Heart left ventricle (tissue), 13 donors: ENCODE measurements around the gene GPC6.

Source experiments
- POLR2A ChIP-seq, 2 donors: fragments of 450-650 bp; IDR thresholded peaks; one replicate each; pipeline ENCODE4 v1.6.1; 2017; ENCODE audit warnings: antibody characterized with exemption in 2 of 2, mild to moderate bottlenecking in 2 of 2, moderate library complexity in 2 of 2
- TF ChIP-seq, protein P1 (sequence below), 12 donors: fragments of 200-600 bp; sonication (generic) in 4 of 12; IDR thresholded peaks; one replicate each; pipeline versions ENCODE4 v1.5.0 to v1.8.0; 2018 to 2022; ENCODE audit warnings: antibody characterized with exemption in 12 of 12, mild to moderate bottlenecking in 5 of 12
- donor health status: ischemic (EF 13 %, LVEDD 7.1; RV severe dilation, severe dysfunction).
- donor health status: DM: no; HTN: yes; CAD: no.
- donor health status: DM: no; HTN: no; CAD: no.
- donor health status: ischemic (EF 25% LVEDD 6.9; RV normal size, moderate dysfunction).
- donor health status: ischemic (EF 25% LVEDD 5.7; RV mildly dilated, moderate dysfunction).
- donor health status: ischemic (EF 35%, LVEDD 5.7; RV mildly dilated, moderate dysfunction).
- donor health status: nonischemic (EF 11% LVEDD 7.7; RV severe dilation, severe dysfunction).
- donor health status: DM: yes; HTN: yes; CAD: no.
- donor health status: PGD.
- donor health status: ischemic (EF 29% LVEDD 5.4; RV normal size, mild dysfunction).
- donor health status: nonischemic (EF 23%, LVEDD 6.1; RV moderate dilation, normal function).

DNA sequence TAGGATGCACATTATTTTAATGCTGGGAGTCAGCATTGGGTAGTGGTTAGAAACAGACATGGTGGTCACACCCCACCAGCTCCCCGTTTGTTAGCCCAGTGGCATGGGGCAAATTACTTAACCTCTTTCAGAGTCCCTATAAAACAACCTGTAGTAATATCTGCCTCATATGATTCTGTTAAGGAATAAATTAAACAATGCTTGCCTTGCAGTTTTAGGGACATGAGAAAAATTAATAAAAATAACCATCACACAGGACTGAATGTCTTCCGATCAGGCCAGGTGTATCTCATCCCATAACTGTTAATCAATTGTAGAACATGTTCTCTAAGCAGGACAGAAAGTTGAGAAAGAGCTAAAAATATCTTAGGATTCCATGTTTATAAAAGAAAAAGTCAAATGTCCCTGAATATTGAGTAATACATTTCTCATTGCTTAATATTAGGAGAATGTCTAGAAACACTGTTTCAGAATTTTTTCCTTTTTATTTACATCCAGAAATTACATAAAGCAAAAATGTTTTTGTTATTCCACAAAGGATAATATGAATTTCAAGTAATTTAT is 196.5 kb downstream of the GPC6 start:
- no peak for TF ChIP-seq POLR2A (IDR thresholded peaks at IDR 0.05)
- TF ChIP-seq, protein P1, sequence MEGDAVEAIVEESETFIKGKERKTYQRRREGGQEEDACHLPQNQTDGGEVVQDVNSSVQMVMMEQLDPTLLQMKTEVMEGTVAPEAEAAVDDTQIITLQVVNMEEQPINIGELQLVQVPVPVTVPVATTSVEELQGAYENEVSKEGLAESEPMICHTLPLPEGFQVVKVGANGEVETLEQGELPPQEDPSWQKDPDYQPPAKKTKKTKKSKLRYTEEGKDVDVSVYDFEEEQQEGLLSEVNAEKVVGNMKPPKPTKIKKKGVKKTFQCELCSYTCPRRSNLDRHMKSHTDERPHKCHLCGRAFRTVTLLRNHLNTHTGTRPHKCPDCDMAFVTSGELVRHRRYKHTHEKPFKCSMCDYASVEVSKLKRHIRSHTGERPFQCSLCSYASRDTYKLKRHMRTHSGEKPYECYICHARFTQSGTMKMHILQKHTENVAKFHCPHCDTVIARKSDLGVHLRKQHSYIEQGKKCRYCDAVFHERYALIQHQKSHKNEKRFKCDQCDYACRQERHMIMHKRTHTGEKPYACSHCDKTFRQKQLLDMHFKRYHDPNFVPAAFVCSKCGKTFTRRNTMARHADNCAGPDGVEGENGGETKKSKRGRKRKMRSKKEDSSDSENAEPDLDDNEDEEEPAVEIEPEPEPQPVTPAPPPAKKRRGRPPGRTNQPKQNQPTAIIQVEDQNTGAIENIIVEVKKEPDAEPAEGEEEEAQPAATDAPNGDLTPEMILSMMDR (IDR thresholded peaks at IDR 0.05) = no peak
